Neural crest cell (in vitro differentiated cells): ENCODE data around the gene SHMT2. TPM values are rescaled to one million over a fixed set of nuclear protein-coding genes. Genes with fewer than 3 reads are reported as not detected.

ENCODE experiments used
- DNase-seq: peaks from one replicate; pipeline ENCODE4 v3.0.0; 2021; ENCODE audit warnings: low read depth, mixed read lengths, low spot score
- H3K27ac Mint-ChIP-seq: one replicate; pipeline ENCODE4 v1.8.0; 2021; ENCODE audit warnings: mild to moderate bottlenecking, mixed read lengths; ENCODE audit not compliant: unreplicated experiment
- H3K27me3 Mint-ChIP-seq: 2 replicates; pipeline ENCODE4 v1.8.0; 2021; ENCODE audit warnings: low read depth, mild to moderate bottlenecking, mixed read lengths
- H3K36me3 Mint-ChIP-seq: 2 replicates; pipeline ENCODE4 v1.8.0; 2021; ENCODE audit warnings: low read depth, mild to moderate bottlenecking, mixed read lengths
- H3K4me1 Mint-ChIP-seq: 2 replicates; pipeline ENCODE4 v1.8.0; 2021; ENCODE audit warnings: mixed read lengths
- H3K4me3 Mint-ChIP-seq: one replicate; pipeline ENCODE4 v1.8.0; 2021; ENCODE audit warnings: mild to moderate bottlenecking, mixed read lengths
- H3K9me3 Mint-ChIP-seq: 2 replicates; pipeline ENCODE4 v1.8.0; 2021; ENCODE audit warnings: mixed read lengths
- CTCF ChIP-seq: fragments of 200-600 bp; sonication (generic); conservative IDR thresholded peaks from 2 replicates; pipeline ENCODE4 v1.5.0; 2021; ENCODE audit warnings: antibody characterized with exemption, mild to moderate bottlenecking
- total RNA-seq: library from RNA; stranded (reverse); gene quantifications from 2 replicates; pipeline ENCODE4 v1.2.1, GENCODE V29; 2021

Gene SHMT2
- total RNA-seq, 1 donor from 2014 or later, result 230 TPM

- Mint-ChIP-seq H3K4me1 (peaks cover 53% of the 10 kb centered on the region), H3K9me3 (no peaks in the 10 kb centered on the region), H3K36me3 (peaks cover 22% of the 10 kb centered on the region), H3K27ac (no peak overlapping the region), H3K27me3 (peaks cover 40% of the 10 kb centered on the region), H3K4me3 (peak overlapping the region; percentile 98)
- no peak for TF ChIP-seq CTCF
- no peak for DNase-seq
Measured at GRCh38 chr12:57231276-57232021, 1.9 kb downstream of the SHMT2 start.

DNA sequence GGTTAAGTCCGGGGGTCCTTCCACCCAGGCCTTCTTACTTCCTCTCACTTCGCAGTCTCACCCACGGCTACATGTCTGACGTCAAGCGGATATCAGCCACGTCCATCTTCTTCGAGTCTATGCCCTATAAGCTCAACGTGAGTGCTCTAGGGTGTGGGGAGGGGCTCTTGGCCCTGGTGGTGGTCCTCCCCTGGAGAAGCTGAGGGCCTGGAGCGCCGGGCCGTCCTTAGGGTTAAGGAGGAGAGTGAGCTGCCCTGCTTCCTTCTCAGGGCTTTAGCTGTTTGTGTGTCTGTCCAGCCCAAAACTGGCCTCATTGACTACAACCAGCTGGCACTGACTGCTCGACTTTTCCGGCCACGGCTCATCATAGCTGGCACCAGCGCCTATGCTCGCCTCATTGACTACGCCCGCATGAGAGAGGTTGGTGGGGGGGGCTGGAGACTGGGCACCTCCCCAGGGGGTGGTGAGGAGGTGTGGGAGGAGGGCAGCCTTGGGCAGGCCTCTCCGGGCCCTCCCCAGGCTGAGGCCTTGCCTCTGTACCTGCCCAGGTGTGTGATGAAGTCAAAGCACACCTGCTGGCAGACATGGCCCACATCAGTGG lies 2.7 kb downstream of the SHMT2 start:
- H3K4me1 Mint-ChIP-seq, result peaks cover 51% of the 10 kb centered on the region
- H3K27me3 Mint-ChIP-seq, result peaks cover 41% of the 10 kb centered on the region
- H3K4me3 Mint-ChIP-seq, result peak overlapping the region; percentile 98
- H3K36me3 Mint-ChIP-seq, result peaks cover 22% of the 10 kb centered on the region
- H3K27ac Mint-ChIP-seq, result no peak overlapping the region
- no peaks in the 10 kb centered on the region for H3K9me3 Mint-ChIP-seq
- no peak for DNase-seq
- no peak for TF ChIP-seq CTCF

- H3K27me3 Mint-ChIP-seq, result peaks cover 43% of the 10 kb centered on the region
- H3K36me3 Mint-ChIP-seq, result peaks cover 22% of the 10 kb centered on the region
- H3K4me1 Mint-ChIP-seq, result peaks cover 55% of the 10 kb centered on the region
- TF ChIP-seq CTCF, result no peak
- no peaks in the 10 kb centered on the region for H3K9me3 Mint-ChIP-seq
- H3K27ac Mint-ChIP-seq, result no peak overlapping the region
- DNase-seq, result no peak
- H3K4me3 Mint-ChIP-seq, result peak overlapping the region; percentile 80
Measured at GRCh38 chr12:57233357-57234232, 4.1 kb downstream of the SHMT2 start.

DNA sequence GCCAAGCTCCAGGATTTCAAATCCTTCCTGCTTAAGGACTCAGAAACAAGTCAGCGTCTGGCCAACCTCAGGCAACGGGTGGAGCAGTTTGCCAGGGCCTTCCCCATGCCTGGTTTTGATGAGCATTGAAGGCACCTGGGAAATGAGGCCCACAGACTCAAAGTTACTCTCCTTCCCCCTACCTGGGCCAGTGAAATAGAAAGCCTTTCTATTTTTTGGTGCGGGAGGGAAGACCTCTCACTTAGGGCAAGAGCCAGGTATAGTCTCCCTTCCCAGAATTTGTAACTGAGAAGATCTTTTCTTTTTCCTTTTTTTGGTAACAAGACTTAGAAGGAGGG lies 4.7 kb downstream of the SHMT2 start:
- no peak for TF ChIP-seq CTCF
- Mint-ChIP-seq H3K27ac (no peak overlapping the region), H3K36me3 (peaks cover 22% of the 10 kb centered on the region), H3K4me3 (peak overlapping the region; percentile 80), H3K9me3 (no peaks in the 10 kb centered on the region), H3K27me3 (peaks cover 48% of the 10 kb centered on the region), H3K4me1 (peaks cover 54% of the 10 kb centered on the region)
- no peak for DNase-seq

GRCh38 chr12:57234571-57235016 lies 5.1 kb downstream of the SHMT2 start:
- H3K27me3 Mint-ChIP-seq, result peaks cover 48% of the 10 kb centered on the region
- DNase-seq, result no peak
- H3K4me1 Mint-ChIP-seq, result peaks cover 53% of the 10 kb centered on the region
- TF ChIP-seq CTCF, result no peak
- H3K36me3 Mint-ChIP-seq, result peaks cover 22% of the 10 kb centered on the region
- peak overlapping the region; percentile 80 for H3K4me3 Mint-ChIP-seq
- H3K9me3 Mint-ChIP-seq, result no peaks in the 10 kb centered on the region
- peak overlapping the region; percentile 43 for H3K27ac Mint-ChIP-seq
